RWPE2 (cell line): ENCODE data around the gene CARHSP1.

Source experiments
- ATAC-seq: fragments of 200-7000 bp; cut with Tn5 transposase; 3 replicates; pipeline ENCODE4 v1.9.1; 2021; ENCODE audit warnings: low read depth
- DNase-seq: peaks from one replicate; pipeline ENCODE4 v3.0.0-alpha.2; 2020; ENCODE audit warnings: low spot score
- H3K27ac ChIP-seq: fragments of 450-650 bp; 2 replicates; pipeline ENCODE4 v1.5.1; 2017; ENCODE audit warnings: mild to moderate bottlenecking; ENCODE audit not compliant: poor library complexity, severe bottlenecking
- H3K27me3 ChIP-seq: fragments of 250-450 bp; sonication (Bioruptor Pico); 2 replicates; pipeline ENCODE4 v1.5.1; 2021; ENCODE audit warnings: mild to moderate bottlenecking, moderate library complexity; ENCODE audit not compliant: insufficient read depth, poor library complexity, severe bottlenecking
- H3K36me3 ChIP-seq: fragments of 250-450 bp; sonication (Bioruptor Pico); 2 replicates; pipeline ENCODE4 v1.5.1; 2020; ENCODE audit warnings: low read depth, mild to moderate bottlenecking, moderate library complexity
- H3K4me1 ChIP-seq: fragments of 250-450 bp; sonication (Bioruptor Pico); 2 replicates; pipeline ENCODE4 v1.5.1; 2021; ENCODE audit warnings: mild to moderate bottlenecking, moderate library complexity; ENCODE audit not compliant: insufficient read depth, poor library complexity, severe bottlenecking
- H3K4me3 ChIP-seq: fragments of 250-450 bp; sonication (Bioruptor Pico); 2 replicates; pipeline ENCODE4 v1.5.1; 2021; ENCODE audit warnings: mild to moderate bottlenecking, moderate library complexity; ENCODE audit not compliant: severe bottlenecking
- H3K9me3 ChIP-seq: fragments of 250-450 bp; sonication (Bioruptor Pico); 2 replicates; pipeline ENCODE4 v1.5.1; 2021; ENCODE audit warnings: mild to moderate bottlenecking, moderate library complexity; ENCODE audit not compliant: severe bottlenecking
- TF ChIP-seq, protein P1 (sequence below): fragments of 450-650 bp; IDR thresholded peaks from one replicate; pipeline ENCODE4 v1.5.1; 2017; ENCODE audit warnings: mild to moderate bottlenecking, moderate library complexity; ENCODE audit not compliant: poor library complexity, severe bottlenecking

The CARHSP1 gene

GRCh38 chr16:8854298-8854948, 14.4 kb downstream of the CARHSP1 start:
- Histone ChIP-seq H3K27ac (no peak overlapping the region), H3K27me3 (no peaks in the 10 kb centered on the region), H3K9me3 (no peaks in the 10 kb centered on the region), H3K4me1 (peaks cover 22% of the 10 kb centered on the region), H3K4me3 (no peak overlapping the region), H3K36me3 (peaks cover 82% of the 10 kb centered on the region)
- ATAC-seq (no peak), DNase-seq (peak; percentile 41)
- TF ChIP-seq, protein P1, sequence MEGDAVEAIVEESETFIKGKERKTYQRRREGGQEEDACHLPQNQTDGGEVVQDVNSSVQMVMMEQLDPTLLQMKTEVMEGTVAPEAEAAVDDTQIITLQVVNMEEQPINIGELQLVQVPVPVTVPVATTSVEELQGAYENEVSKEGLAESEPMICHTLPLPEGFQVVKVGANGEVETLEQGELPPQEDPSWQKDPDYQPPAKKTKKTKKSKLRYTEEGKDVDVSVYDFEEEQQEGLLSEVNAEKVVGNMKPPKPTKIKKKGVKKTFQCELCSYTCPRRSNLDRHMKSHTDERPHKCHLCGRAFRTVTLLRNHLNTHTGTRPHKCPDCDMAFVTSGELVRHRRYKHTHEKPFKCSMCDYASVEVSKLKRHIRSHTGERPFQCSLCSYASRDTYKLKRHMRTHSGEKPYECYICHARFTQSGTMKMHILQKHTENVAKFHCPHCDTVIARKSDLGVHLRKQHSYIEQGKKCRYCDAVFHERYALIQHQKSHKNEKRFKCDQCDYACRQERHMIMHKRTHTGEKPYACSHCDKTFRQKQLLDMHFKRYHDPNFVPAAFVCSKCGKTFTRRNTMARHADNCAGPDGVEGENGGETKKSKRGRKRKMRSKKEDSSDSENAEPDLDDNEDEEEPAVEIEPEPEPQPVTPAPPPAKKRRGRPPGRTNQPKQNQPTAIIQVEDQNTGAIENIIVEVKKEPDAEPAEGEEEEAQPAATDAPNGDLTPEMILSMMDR: no peak

GRCh38 chr16:8853611-8854010, 15.2 kb downstream of the CARHSP1 start:
- Histone ChIP-seq H3K9me3 (no peaks in the 10 kb centered on the region), H3K36me3 (peaks cover 76% of the 10 kb centered on the region), H3K4me1 (peaks cover 30% of the 10 kb centered on the region), H3K27ac (peak overlapping the region; percentile 98), H3K4me3 (no peak overlapping the region), H3K27me3 (no peaks in the 10 kb centered on the region)
- ATAC-seq: no peak
- TF ChIP-seq, protein P1: no peak
- no peak for DNase-seq

DNA sequence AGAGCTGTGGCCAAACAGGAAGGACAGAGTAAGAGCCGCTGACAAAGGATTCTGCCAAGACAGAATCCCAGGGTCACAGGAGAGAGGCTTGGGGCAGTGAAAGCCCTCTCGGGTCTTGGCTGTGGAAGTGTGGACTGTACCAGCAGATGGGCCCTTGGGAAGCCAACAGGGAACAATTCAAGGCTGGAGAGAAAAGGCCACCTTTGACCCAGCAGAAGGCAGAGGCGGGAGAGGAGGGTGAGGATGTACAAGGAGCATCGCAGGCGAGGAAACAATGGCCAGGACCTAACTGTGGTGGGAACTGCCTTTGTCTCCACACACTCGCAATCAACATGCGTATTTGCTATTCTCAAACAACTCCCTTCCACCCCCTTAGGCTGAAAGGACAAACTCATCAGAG, 15.7 kb downstream of the CARHSP1 start:
- DNase-seq (no peak), ATAC-seq (no peak)
- Histone ChIP-seq H3K4me1 (peaks cover 35% of the 10 kb centered on the region), H3K27ac (peak overlapping the region; percentile 98), H3K27me3 (no peaks in the 10 kb centered on the region), H3K36me3 (peaks cover 76% of the 10 kb centered on the region), H3K9me3 (no peaks in the 10 kb centered on the region), H3K4me3 (no peak overlapping the region)
- TF ChIP-seq, protein P1: no peak

DNA sequence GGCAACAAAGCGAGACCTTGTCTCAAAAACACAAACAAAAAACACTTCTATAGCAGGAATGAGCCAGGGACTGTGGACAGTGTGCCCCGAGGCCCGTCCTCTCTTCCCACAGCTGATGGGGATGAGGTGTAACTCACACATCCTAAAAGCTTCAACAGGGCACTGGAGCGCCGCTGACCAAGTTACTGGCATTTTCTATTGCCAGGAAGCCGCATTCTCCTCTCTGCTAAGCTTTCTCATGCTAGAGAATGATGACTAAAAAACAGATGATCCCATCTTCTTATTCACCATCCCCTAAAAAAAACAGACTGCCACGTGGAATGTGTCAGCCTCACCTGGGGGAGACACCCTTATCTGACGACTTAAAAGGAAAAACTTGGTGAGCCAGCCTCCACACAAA, 16.3 kb downstream of the CARHSP1 start:
- H3K36me3 ChIP-seq: peaks cover 72% of the 10 kb centered on the region
- no peak overlapping the region for H3K4me3 ChIP-seq
- no peak for ATAC-seq
- peak; percentile 32 for DNase-seq
- TF ChIP-seq, protein P1: no peak
- H3K27me3 ChIP-seq: no peaks in the 10 kb centered on the region
- peak overlapping the region; percentile 98 for H3K27ac ChIP-seq
- no peaks in the 10 kb centered on the region for H3K9me3 ChIP-seq
- peaks cover 35% of the 10 kb centered on the region for H3K4me1 ChIP-seq

DNA sequence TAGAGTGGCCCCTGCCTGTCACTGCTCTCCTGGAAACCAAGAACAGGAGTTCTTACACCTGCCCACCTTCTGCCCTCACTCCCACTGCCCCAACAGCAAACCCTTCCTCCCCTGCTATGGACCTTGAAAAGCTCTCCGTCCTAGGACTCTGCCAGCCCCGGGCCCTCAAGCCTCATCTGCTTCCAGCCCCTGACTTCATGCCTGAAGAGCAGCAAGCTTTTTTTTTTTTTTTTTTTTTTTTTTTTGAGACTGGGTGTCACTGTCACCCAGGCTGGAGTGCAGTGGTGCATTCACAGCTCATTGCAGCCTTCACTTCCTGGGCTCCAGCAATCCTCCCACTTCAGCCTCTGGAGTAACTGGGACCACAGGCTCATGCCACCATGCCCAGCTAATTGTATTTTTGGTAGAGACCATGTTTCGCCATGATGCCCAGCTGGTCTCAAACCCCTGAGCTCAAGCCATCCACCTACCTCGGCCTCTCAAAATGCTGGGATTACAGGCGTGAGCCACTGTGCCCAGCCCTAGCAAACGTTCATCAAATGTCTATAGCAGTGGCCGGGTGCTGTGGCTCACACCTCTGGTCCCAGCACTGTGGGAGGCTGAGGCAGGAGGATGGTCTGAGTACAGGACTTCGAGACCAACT, 16.9 kb downstream of the CARHSP1 start:
- Histone ChIP-seq H3K4me3 (no peak overlapping the region), H3K27ac (peak overlapping the region; percentile 98), H3K9me3 (no peaks in the 10 kb centered on the region), H3K36me3 (peaks cover 72% of the 10 kb centered on the region), H3K27me3 (no peaks in the 10 kb centered on the region), H3K4me1 (peaks cover 35% of the 10 kb centered on the region)
- no peak for ATAC-seq
- DNase-seq: no peak
- TF ChIP-seq, protein P1: no peak
